ENCODE measurements around the gene ANKRD17. TPM values are rescaled to one million over a fixed set of nuclear protein-coding genes. Genes with fewer than 3 reads are reported as not detected.

ANKRD17 gene
- total RNA-seq, 1 experiment from 2014 or later, result 66.8 TPM

DNA sequence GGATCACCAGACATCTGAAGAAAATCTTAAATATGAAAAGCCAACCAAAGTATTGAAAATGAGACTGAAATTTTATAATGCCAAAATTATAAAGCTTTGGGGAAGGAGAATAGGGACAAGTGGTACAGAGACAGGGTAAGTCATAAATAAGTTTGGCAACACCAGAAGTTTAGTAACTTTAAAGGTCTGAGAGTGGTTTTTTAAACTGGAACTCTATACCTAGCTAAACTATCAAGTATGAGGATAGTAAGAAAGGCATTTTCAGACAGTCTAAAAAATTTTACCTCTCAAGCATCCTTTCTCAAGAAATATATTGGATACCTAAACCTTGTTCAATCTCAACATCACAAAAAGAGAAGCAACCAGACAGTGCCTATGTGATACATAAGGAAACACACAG is 92.4 kb downstream of the ANKRD17 start:
- peaks cover 8% of the 10 kb centered on the region for H3K36me3 ChIP-seq (ENCODE audit: control insufficient read depth, insufficient read depth, low read length)

GRCh38 chr4:73161527-73162185 is 96.9 kb downstream of the ANKRD17 start:
- Mint-ChIP-seq H3K4me1 (ENCODE audit: low read depth, unreplicated experiment) (no peaks in the 10 kb centered on the region), H3K36me3 (ENCODE audit: insufficient read depth, unreplicated experiment) (peaks cover 39% of the 10 kb centered on the region), H3K27me3 (ENCODE audit: insufficient read depth, unreplicated experiment) (no peaks in the 10 kb centered on the region), H3K9me3 (ENCODE audit: unreplicated experiment) (peaks cover 2% of the 10 kb centered on the region), H3K4me3 (ENCODE audit: unreplicated experiment) (no peak overlapping the region), H3K27ac (ENCODE audit: unreplicated experiment) (no peak overlapping the region)
- intact Hi-C loops (cut with micrococcal nuclease; ENCODE audit: unreplicated experiment), result no loop called here
- ChIA-PET CTCF (no interaction called here), POLR2A (no interaction called here)
- no peak overlapping the region for H3K4me3 ChIP-seq (ENCODE audit: low read depth, low read length)
- no peaks in the 10 kb centered on the region for H3K4me1 ChIP-seq
- no TSS peak for BruUV-seq (replicated peaks)
- DNase-seq, result no peak
- H3K9me3 ChIP-seq, result 0 out of 2 replicates have a peak, but pooled peaks cover 6% of the 10 kb centered on the region
- no peaks in the 10 kb centered on the region for H3K27me3 ChIP-seq (replicated peaks; ENCODE audit: control insufficient read depth, insufficient read depth, low read length)
- TF ChIP-seq, protein P1, sequence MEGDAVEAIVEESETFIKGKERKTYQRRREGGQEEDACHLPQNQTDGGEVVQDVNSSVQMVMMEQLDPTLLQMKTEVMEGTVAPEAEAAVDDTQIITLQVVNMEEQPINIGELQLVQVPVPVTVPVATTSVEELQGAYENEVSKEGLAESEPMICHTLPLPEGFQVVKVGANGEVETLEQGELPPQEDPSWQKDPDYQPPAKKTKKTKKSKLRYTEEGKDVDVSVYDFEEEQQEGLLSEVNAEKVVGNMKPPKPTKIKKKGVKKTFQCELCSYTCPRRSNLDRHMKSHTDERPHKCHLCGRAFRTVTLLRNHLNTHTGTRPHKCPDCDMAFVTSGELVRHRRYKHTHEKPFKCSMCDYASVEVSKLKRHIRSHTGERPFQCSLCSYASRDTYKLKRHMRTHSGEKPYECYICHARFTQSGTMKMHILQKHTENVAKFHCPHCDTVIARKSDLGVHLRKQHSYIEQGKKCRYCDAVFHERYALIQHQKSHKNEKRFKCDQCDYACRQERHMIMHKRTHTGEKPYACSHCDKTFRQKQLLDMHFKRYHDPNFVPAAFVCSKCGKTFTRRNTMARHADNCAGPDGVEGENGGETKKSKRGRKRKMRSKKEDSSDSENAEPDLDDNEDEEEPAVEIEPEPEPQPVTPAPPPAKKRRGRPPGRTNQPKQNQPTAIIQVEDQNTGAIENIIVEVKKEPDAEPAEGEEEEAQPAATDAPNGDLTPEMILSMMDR (IDR thresholded peaks at IDR 0.05; ENCODE audit: insufficient read depth in 1 of 2, low read depth in 1 of 2, low read length in 1 of 2, severe bottlenecking in 1 of 2, unreplicated experiment in 1 of 2), result no peak
- H3K36me3 ChIP-seq (ENCODE audit: control insufficient read depth, insufficient read depth, low read length), result peaks cover 2% of the 10 kb centered on the region; the same call in 1 of the 2 replicates

More for the DNA sequence above, 92.4 kb downstream of the ANKRD17 start:
- POLR2A ChIA-PET, result no interaction called here
- Mint-ChIP-seq H3K4me3 (ENCODE audit: unreplicated experiment) (no peak overlapping the region), H3K27ac (ENCODE audit: unreplicated experiment) (no peak overlapping the region), H3K9me3 (ENCODE audit: unreplicated experiment) (peaks cover 8% of the 10 kb centered on the region), H3K27me3 (ENCODE audit: insufficient read depth, unreplicated experiment) (no peaks in the 10 kb centered on the region), H3K4me1 (ENCODE audit: low read depth, unreplicated experiment) (no peaks in the 10 kb centered on the region), H3K36me3 (ENCODE audit: insufficient read depth, unreplicated experiment) (peaks cover 43% of the 10 kb centered on the region)
- Histone ChIP-seq H3K27me3 (replicated peaks; ENCODE audit: control insufficient read depth, insufficient read depth, low read length) (no peaks in the 10 kb centered on the region), H3K9me3 (0 out of 2 replicates have a peak, but pooled peaks cover 6% of the 10 kb centered on the region), H3K4me1 (no peaks in the 10 kb centered on the region), H3K4me3 (ENCODE audit: low read depth, low read length) (no peak overlapping the region)
- intact Hi-C loops (cut with micrococcal nuclease; ENCODE audit: unreplicated experiment), result no loop called here
- DNase-seq, result no peak
- CTCF ChIA-PET, result no interaction called here
- BruUV-seq (replicated peaks), result no TSS peak
- TF ChIP-seq, protein P1 (IDR thresholded peaks at IDR 0.05; ENCODE audit: insufficient read depth in 1 of 2, low read depth in 1 of 2, low read length in 1 of 2, severe bottlenecking in 1 of 2, unreplicated experiment in 1 of 2), result no peak

GRCh38 chr4:73156394-73156793 is 102.2 kb downstream of the ANKRD17 start:
- Mint-ChIP-seq H3K27ac (ENCODE audit: unreplicated experiment) (peak overlapping the region; percentile 21), H3K4me3 (ENCODE audit: unreplicated experiment) (no peak overlapping the region), H3K27me3 (ENCODE audit: insufficient read depth, unreplicated experiment) (no peaks in the 10 kb centered on the region), H3K36me3 (ENCODE audit: insufficient read depth, unreplicated experiment) (peaks cover 48% of the 10 kb centered on the region), H3K4me1 (ENCODE audit: low read depth, unreplicated experiment) (no peaks in the 10 kb centered on the region), H3K9me3 (ENCODE audit: unreplicated experiment) (no peaks in the 10 kb centered on the region)
- CTCF ChIA-PET, result no interaction called here
- H3K27me3 ChIP-seq (replicated peaks; ENCODE audit: control insufficient read depth, insufficient read depth, low read length), result no peaks in the 10 kb centered on the region
- no peaks in the 10 kb centered on the region for H3K4me1 ChIP-seq
- intact Hi-C loops (cut with micrococcal nuclease; ENCODE audit: unreplicated experiment), result no loop called here
- no peaks in the 10 kb centered on the region for H3K9me3 ChIP-seq
- H3K4me3 ChIP-seq (ENCODE audit: low read depth, low read length), result no peak overlapping the region
- peaks cover 2% of the 10 kb centered on the region; the same call in 1 of the 2 replicates for H3K36me3 ChIP-seq (ENCODE audit: control insufficient read depth, insufficient read depth, low read length)
- TF ChIP-seq, protein P1 (IDR thresholded peaks at IDR 0.05; ENCODE audit: insufficient read depth in 1 of 2, low read depth in 1 of 2, low read length in 1 of 2, severe bottlenecking in 1 of 2, unreplicated experiment in 1 of 2), result no peak
- DNase-seq, result no peak
- POLR2A ChIA-PET, result no interaction called here
- BruUV-seq (replicated peaks), result no TSS peak

All from Caco-2 (cell line).